Fibroblast of pulmonary artery (primary cell): ENCODE measurements around the gene CEP170B.
"Not testable (repeated sequence)": the region's sequence is repeated elsewhere in the genome, so short reads cannot be mapped to it uniquely, and the experiment has no call there.

ENCODE experiments used
- DNase-seq: peaks from one replicate; pipeline ENCODE4 v3.0.0-alpha.2; 2010; ENCODE audit warnings: low read depth
- H3K4me3 ChIP-seq: replicated peaks from 2 replicates; pipeline ENCODE4 v1.5.1; 2011; ENCODE audit warnings: low read depth, mild to moderate bottlenecking, control low read depth, low read length, moderate library complexity
- TF ChIP-seq, protein P1 (sequence below): IDR thresholded peaks from 2 replicates; pipeline ENCODE4 v1.5.1; 2011; ENCODE audit warnings: mild to moderate bottlenecking, control low read depth, low read length, inconsistent platforms; ENCODE audit errors: missing control alignments

CEP170B gene

DNA sequence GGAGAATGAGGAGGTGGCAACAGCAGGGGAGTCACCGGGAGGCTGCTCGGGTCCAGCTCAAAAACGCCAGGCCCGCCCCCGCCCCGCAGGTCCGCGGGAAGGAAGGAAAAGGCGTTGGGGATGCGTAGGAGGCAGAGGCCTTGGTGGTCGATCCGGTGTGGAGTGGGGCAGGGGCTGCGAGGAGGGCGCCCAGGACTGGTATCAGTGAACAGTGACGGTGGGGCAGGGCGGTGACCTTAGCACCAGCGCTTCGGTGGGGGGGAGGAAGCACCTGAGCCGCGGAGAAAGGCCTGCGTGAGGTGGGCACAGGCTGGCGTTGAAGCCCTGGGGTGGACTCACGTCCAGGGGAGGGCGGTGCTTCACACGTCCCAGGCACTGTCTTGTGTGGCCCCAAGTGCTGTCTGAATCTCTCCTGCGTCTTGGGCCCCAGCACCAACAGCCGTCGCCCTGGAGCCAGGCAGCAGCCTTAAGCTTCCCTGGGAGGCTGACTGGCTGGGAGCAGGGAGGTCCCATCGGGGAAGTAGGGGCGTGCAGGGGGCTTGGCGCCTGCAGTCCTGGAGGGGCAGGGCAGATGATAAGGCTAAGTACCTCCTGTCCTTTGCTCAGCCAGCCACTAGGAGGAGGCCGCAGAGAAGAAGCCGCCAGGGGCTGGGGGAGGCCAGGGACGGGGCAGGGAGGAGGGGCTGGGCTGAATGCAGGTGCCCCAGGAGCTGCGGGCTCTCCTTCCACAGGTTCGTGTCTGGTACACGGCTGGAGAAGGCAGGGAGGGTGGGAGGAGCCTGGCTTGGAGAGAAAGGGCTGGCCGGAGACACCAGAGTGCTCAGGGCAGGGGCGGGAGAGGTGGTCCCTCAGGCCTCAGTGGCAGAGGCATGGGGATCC, 37.7 kb upstream of the CEP170B start:
- peak overlapping the region; percentile 49 for H3K4me3 ChIP-seq
- peak; percentile 35 for DNase-seq
- TF ChIP-seq, protein P1, sequence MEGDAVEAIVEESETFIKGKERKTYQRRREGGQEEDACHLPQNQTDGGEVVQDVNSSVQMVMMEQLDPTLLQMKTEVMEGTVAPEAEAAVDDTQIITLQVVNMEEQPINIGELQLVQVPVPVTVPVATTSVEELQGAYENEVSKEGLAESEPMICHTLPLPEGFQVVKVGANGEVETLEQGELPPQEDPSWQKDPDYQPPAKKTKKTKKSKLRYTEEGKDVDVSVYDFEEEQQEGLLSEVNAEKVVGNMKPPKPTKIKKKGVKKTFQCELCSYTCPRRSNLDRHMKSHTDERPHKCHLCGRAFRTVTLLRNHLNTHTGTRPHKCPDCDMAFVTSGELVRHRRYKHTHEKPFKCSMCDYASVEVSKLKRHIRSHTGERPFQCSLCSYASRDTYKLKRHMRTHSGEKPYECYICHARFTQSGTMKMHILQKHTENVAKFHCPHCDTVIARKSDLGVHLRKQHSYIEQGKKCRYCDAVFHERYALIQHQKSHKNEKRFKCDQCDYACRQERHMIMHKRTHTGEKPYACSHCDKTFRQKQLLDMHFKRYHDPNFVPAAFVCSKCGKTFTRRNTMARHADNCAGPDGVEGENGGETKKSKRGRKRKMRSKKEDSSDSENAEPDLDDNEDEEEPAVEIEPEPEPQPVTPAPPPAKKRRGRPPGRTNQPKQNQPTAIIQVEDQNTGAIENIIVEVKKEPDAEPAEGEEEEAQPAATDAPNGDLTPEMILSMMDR = peak; percentile 47

DNA sequence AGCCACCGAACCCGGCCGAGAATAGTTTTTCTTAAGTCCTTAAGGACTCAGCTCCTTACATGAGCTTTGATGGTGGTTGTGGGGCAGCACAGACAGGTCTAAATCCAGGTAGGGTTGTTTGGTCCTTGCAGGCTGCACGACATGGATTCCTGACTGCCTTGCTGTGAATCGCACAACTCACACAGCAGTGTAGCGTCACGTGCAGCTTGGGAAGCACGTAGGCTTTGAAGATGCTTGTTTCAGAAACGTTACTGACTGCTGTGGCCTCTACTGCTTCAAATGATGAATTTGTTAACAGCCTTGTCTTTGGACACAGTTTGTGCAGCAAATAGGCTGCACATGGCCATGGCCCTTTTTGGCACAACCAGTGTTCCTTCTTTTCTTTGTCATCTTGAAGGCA, 34.3 kb upstream of the CEP170B start:
- no peak overlapping the region for H3K4me3 ChIP-seq
- TF ChIP-seq, protein P1 = no peak
- no peak for DNase-seq

DNA sequence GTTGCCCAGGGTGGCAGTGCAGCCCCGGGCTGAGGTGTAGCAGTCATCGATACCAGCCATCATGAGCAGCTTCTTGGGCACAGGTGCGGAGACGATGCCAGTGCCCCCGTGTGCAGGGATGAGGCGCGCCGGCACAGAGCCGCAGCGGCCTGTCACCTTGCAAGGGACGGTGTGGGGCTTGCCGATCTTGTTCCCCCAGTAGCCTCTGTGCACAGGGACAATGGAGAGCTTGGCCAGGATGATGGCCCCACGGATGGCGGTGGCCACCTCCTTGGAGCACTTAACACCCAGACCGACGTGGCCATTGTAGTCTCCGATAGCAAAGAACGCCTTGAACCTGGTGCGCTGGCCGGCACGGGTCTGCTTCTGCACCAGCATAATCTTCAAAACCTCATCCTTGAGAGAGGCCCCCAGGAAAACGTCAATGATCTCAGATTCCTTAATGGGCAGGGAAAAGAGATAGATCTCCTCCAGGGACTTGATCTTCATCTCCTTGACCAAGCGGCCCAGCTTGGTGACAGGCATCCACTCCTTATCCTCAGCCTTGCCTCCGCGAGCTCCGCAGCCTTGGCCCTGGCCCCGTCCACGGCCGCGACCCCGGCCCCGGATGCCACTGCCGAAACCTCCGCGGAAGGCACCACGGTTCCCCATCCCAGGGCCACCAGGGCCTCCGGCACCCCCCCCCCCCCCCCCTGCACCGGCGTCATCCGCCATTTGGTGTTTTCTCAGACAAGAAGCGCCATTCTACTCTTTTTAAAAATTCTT, 28.7 kb upstream of the CEP170B start:
- DNase-seq, H3K4me3 ChIP-seq: not testable (repeated sequence)

DNA sequence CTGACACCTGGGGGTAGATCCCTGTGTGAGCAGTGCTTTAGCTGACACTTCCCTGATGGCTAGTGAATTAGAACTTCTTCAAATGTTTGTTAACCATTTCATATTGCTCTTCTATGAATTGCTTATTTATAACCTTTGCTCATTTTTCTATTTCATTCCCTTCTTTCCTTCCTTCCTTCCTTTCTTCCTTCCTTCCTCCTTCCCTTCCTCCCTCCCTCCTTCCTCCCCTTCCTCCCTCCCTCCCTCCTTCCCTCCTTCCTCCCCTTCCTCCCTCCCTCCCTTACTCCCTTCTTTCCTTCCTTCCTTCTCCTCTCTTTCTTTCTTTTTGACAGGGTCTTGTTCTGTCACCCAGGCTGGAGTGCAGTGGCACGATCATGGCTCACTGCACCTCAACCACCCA, 23.3 kb upstream of the CEP170B start:
- no peak overlapping the region for H3K4me3 ChIP-seq
- DNase-seq = no peak
- TF ChIP-seq, protein P1 = no peak

DNA sequence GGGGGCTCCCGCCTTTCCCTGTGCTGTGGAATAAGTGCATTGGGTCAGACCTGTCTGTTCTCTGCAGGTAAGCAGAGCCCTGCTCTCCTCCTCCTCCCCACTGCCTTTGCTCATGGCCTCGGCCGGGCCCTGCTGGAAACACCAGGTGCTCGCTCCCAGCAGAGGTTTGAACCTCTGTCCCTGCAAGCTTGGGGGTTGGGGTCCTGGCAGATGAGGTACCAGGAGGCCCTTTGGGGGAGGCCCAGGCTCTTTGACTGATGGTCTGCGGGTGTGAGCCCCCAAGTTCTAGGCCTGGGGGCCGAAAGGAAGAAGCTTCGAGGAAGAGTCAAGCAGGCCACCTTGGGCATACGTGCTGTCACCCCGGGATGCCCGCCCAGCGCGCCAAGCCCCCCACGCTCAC, 22.1 kb upstream of the CEP170B start:
- TF ChIP-seq, protein P1 = no peak
- no peak for DNase-seq
- H3K4me3 ChIP-seq = no peak overlapping the region

DNA sequence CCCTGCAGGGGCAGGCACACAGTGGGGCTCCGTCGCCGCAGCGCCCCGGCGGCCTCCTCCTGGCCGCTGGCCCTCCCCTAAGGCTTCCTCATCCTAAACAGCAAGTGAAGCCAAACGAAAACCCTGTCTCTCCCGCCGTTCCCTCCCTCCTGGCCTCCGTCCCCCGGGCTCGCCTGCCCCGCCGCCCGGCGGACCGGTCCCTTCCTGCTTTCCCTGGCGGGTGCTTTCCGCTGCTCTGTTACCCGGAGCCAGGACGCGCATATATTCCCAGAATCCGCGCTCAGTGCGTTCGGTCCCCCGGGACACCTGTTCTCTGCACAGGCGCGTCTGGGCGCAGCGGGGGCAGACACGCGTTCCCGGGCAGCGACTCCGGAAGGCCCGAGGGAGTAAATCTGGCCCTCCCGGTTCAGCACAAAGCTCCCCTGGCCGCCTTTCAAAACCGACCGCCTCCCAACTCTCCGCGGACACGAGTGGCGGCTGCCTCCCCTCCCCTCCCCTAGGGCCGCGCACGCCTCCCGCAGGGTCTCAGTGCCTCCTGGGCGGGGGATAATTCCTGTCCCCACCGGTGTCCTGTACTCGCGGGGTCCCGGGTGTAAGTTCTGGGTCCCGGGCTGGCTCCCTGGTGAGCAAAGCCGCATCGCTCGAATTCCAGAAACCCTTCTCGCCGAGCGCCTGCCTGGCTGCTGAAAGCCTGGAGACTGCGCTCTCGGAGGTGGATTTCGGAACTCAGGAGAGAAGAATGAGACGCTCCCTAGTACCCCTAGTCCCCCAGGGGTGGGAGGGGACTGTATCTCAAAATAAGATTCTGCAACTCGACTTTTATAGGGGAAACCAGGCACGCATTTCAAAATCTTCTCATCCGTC, 21.4 kb upstream of the CEP170B start:
- TF ChIP-seq, protein P1 = no peak
- H3K4me3 ChIP-seq = no peak overlapping the region
- DNase-seq = no peak
